Liver (tissue), 9 donors: ENCODE results near the gene WNT2B. TPM values are rescaled to one million over a fixed set of nuclear protein-coding genes. Genes with fewer than 3 reads are reported as not detected.

Source experiments
- DNase-seq: peaks from one replicate; pipeline ENCODE4 v3.0.0-alpha.2; 2017; ENCODE audit warnings: low spot score
- H3K27ac ChIP-seq, 2 donors: one replicate each; pipeline ENCODE4 v1.7.0; 2013; ENCODE audit warnings: inconsistent platforms in 2 of 2, low read length in 2 of 2, control low read depth in 1 of 2, low read depth in 1 of 2, mild to moderate bottlenecking in 1 of 2
- H3K27me3 ChIP-seq, 4 donors: one replicate each; pipeline versions ENCODE4 v1.6.1 to v1.7.0; 2013; ENCODE audit warnings: low read length in 3 of 4, inconsistent platforms in 1 of 4, mild to moderate bottlenecking in 1 of 4, moderate library complexity in 1 of 4; ENCODE audit not compliant: control insufficient read depth in 4 of 4, insufficient read depth in 4 of 4
- H3K36me3 ChIP-seq, 4 donors: one replicate each; pipeline versions ENCODE4 v1.6.1 to v1.7.0; 2013; ENCODE audit warnings: low read length in 3 of 4, mild to moderate bottlenecking in 3 of 4, low read depth in 1 of 4, moderate library complexity in 1 of 4; ENCODE audit not compliant: control insufficient read depth in 4 of 4, insufficient read depth in 3 of 4
- H3K4me1 ChIP-seq, 4 donors: one replicate each; pipeline versions ENCODE4 v1.6.1 to v1.7.0; 2013; ENCODE audit warnings: low read length in 3 of 4, mild to moderate bottlenecking in 3 of 4, moderate library complexity in 1 of 4; ENCODE audit not compliant: control insufficient read depth in 4 of 4, insufficient read depth in 4 of 4
- H3K4me3 ChIP-seq, 3 donors: one replicate each; pipeline versions ENCODE4 v1.6.1 to v1.7.0; 2013; ENCODE audit warnings: low read length in 3 of 3, control low read depth in 1 of 3, low read depth in 1 of 3, mild to moderate bottlenecking in 1 of 3
- H3K9ac ChIP-seq, 2 donors: one replicate each; pipeline ENCODE4 v1.7.0; 2013; ENCODE audit warnings: low read length in 2 of 2, mild to moderate bottlenecking in 2 of 2, moderate library complexity in 2 of 2, control low read depth in 1 of 2, low read depth in 1 of 2
- H3K9me3 ChIP-seq, 4 donors: one replicate each; pipeline versions ENCODE4 v1.6.1 to v1.7.0; 2013; ENCODE audit warnings: low read length in 3 of 4; ENCODE audit not compliant: control insufficient read depth in 4 of 4
- ATF3 ChIP-seq: IDR thresholded peaks from 2 replicates; pipeline ENCODE4 v1.6.1; 2016; ENCODE audit warnings: antibody characterized with exemption
- EGR1 ChIP-seq, 2 donors: IDR thresholded peaks; 2 replicates each; pipeline ENCODE4 v1.6.1; 2016 to 2018; ENCODE audit warnings: antibody characterized with exemption in 2 of 2, low read depth in 2 of 2
- FOXA1 ChIP-seq: IDR thresholded peaks from 2 replicates; pipeline ENCODE4 v1.6.1; 2016; ENCODE audit warnings: antibody characterized with exemption
- FOXA2 ChIP-seq: IDR thresholded peaks from 2 replicates; pipeline ENCODE4 v1.6.1; 2016; ENCODE audit warnings: antibody characterized with exemption
- HNF4A ChIP-seq, 2 donors: conservative IDR thresholded peaks; 2 replicates each; pipeline ENCODE4 v1.6.1; 2016; ENCODE audit warnings: antibody characterized with exemption in 2 of 2, mild to moderate bottlenecking in 2 of 2
- JUND ChIP-seq, 2 donors: IDR thresholded peaks; 2 replicates each; pipeline ENCODE4 v1.6.1; 2016; ENCODE audit warnings: antibody characterized with exemption in 2 of 2
- RAD21 ChIP-seq, 2 donors: IDR thresholded peaks; 2 replicates each; pipeline ENCODE4 v1.6.1; 2016; ENCODE audit warnings: antibody characterized with exemption in 2 of 2, mild to moderate bottlenecking in 2 of 2
- REST ChIP-seq: IDR thresholded peaks from 2 replicates; pipeline ENCODE4 v1.6.1; 2016; ENCODE audit warnings: antibody characterized with exemption, mild to moderate bottlenecking
- RXRA ChIP-seq, 2 donors: IDR thresholded peaks; 2 replicates each; pipeline ENCODE4 v1.6.1; 2017 to 2018; ENCODE audit warnings: antibody characterized with exemption in 2 of 2, mild to moderate bottlenecking in 1 of 2
- SP1 ChIP-seq: IDR thresholded peaks from 2 replicates; pipeline ENCODE4 v1.6.1; 2018; ENCODE audit warnings: antibody characterized with exemption, mild to moderate bottlenecking
- TAF1 ChIP-seq: conservative IDR thresholded peaks from 2 replicates; pipeline ENCODE4 v1.6.1; 2016; ENCODE audit warnings: antibody characterized with exemption, mild to moderate bottlenecking
- YY1 ChIP-seq: IDR thresholded peaks from 2 replicates; pipeline ENCODE4 v1.6.1; 2016; ENCODE audit warnings: antibody characterized with exemption, mild to moderate bottlenecking
- WGBS: extraction: QIAGEN DNeasy Blood & Tissue Kit; methylation state at CpG from one replicate; pipeline ENCODE4 v1.1.7; 2013; 5-methylcytosine and 5-hydroxymethylcytosine counted together
- polyA plus RNA-seq, 2 donors: library from polyadenylated mRNA; stranded (reverse) in 1 of 2; unstranded in 1 of 2; fragments of 200-250 nt in 1 of 2; fragments of >200 nt in 1 of 2; fragmentation: Nextera tagmentation in 1 of 2; extraction: Ambion mirVana in 1 of 2; gene quantifications; one replicate each; pipeline versions ENCODE4 v1.2.1 to v1.2.3, GENCODE V29; 2013 to 2015
- total RNA-seq, 2 donors: library from RNA; depleted of rRNA; stranded (reverse); fragments of >200 nt; gene quantifications; one replicate each; pipeline ENCODE4 v1.2.3, GENCODE V29; 2014
- TF ChIP-seq, protein P1 (sequence below): IDR thresholded peaks from 2 replicates; pipeline ENCODE4 v1.6.1; 2016; ENCODE audit warnings: antibody characterized with exemption
- donor health status: healthy.
- donor health status: healthy.
- donor health status: healthy.
- donor health status: healthy.
- donor health status: healthy.

WNT2B gene
- total and polyA plus RNA-seq, 4 donors, result 0.07 to 0.92 (median 0.38) TPM

- TF ChIP-seq REST (no peak), ATF3 (no peak), JUND (IDR thresholded peaks at IDR 0.05) (no peak), RXRA (IDR thresholded peaks at IDR 0.05) (no peak)
- TF ChIP-seq, protein P1, sequence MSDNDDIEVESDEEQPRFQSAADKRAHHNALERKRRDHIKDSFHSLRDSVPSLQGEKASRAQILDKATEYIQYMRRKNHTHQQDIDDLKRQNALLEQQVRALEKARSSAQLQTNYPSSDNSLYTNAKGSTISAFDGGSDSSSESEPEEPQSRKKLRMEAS, result no peak
Measured at GRCh38 chr1:112524986-112525385, 16.2 kb downstream of the WNT2B start (continued).

GRCh38 chr1:112527266-112528010 lies 18.7 kb downstream of the WNT2B start:
- WGBS, result 84% methylated on average over 4 of the region's 4 CpGs
- TF ChIP-seq RAD21 (IDR thresholded peaks at IDR 0.05), result no peak
- TF ChIP-seq, protein P1, result no peak
- TF ChIP-seq EGR1 (IDR thresholded peaks at IDR 0.05; ENCODE audit: low read depth in 2 of 2), result no peak
- TF ChIP-seq ATF3, result no peak
- TF ChIP-seq HNF4A (conservative IDR thresholded peaks at IDR 0.05), result no peak
- no peak for TF ChIP-seq SP1
- no peak for TF ChIP-seq YY1
- DNase-seq, result no peak
- no peaks in the 10 kb centered on the region for H3K27me3 ChIP-seq
- no peak overlapping the region for H3K9ac ChIP-seq
- no peak overlapping the region for H3K27ac ChIP-seq
- no peaks in the 10 kb centered on the region for H3K9me3 ChIP-seq
- no peaks in the 10 kb centered on the region for H3K4me1 ChIP-seq
- peaks cover 1 to 12% (median 8%) of the 10 kb centered on the region in 4 donors for H3K36me3 ChIP-seq
- no peak overlapping the region for H3K4me3 ChIP-seq

DNA sequence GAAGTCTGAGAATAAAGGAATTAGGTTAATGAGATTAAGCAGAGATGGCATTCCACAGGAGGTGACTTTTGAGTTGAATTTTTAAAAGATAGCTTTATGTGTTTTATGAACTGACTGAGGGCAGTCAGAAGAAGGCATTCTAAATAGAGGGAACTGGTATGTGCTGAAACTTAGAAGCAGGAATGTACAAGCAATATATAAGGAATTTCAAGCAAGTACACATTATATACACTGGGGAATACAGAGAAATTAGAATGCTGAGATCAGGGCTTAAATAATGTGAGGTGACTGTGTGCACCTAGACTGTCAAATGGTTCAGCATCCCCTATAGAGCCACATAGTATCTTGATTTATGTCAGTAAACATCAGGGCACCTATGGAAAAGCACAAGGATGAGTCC lies 19.3 kb downstream of the WNT2B start:
- Histone ChIP-seq H3K4me3 (no peak overlapping the region), H3K4me1 (no peaks in the 10 kb centered on the region), H3K9ac (no peak overlapping the region), H3K27ac (no peak overlapping the region), H3K27me3 (no peaks in the 10 kb centered on the region), H3K9me3 (no peaks in the 10 kb centered on the region), H3K36me3 (peaks cover 0 to 12% (median 8%) of the 10 kb centered on the region in 4 donors)
- TF ChIP-seq FOXA2 (no peak), YY1 (no peak), SP1 (no peak), FOXA1 (no peak), TAF1 (no peak)
- TF ChIP-seq, protein P1, result no peak
- DNase-seq, result no peak
